HG02884 (cell line): ENCODE measurements around the gene TAGAP.
A peak's percentile ranks its signal among the peaks of the same experiment; 100 is the strongest.
"Not testable (repeated sequence)": the region's sequence is repeated elsewhere in the genome, so short reads cannot be mapped to it uniquely, and the experiment has no call there.

Experiments
- ATAC-seq: cut with Tn5 transposase; IDR thresholded peaks from one replicate; pipeline ENCODE4 v1.9.1; 2021; ENCODE audit warnings: mild to moderate bottlenecking, moderate library complexity; ENCODE audit not compliant: unreplicated experiment

Gene TAGAP

GRCh38 chr6:159047891-159048685 is 3.3 kb upstream of the TAGAP start:
- no peak for ATAC-seq

GRCh38 chr6:159045801-159046200 is 1.0 kb upstream of the TAGAP start:
- no peak for ATAC-seq

- ATAC-seq: no peak
Measured at GRCh38 chr6:159043947-159044346, 844 bp downstream of the TAGAP start.

- no peak for ATAC-seq
Measured at GRCh38 chr6:159043251-159043650, 1.5 kb downstream of the TAGAP start.

GRCh38 chr6:159042826-159043181 is 2.0 kb downstream of the TAGAP start:
- ATAC-seq: no peak

GRCh38 chr6:159042003-159042825 is 2.6 kb downstream of the TAGAP start:
- ATAC-seq: no peak

- no peak for ATAC-seq
Measured at GRCh38 chr6:159041181-159041580, 3.6 kb downstream of the TAGAP start.

GRCh38 chr6:159039885-159040258 is 4.9 kb downstream of the TAGAP start:
- no peak for ATAC-seq

- peak; percentile 73 for ATAC-seq
Measured at GRCh38 chr6:159038914-159039884, 5.6 kb downstream of the TAGAP start.

GRCh38 chr6:159038318-159038717 is 6.5 kb downstream of the TAGAP start:
- ATAC-seq: not testable (repeated sequence)

- ATAC-seq: no peak
Measured at GRCh38 chr6:159037756-159038290, 7.0 kb downstream of the TAGAP start.

- ATAC-seq: no peak
Measured at GRCh38 chr6:159036673-159037072, 8.1 kb downstream of the TAGAP start.

GRCh38 chr6:159035891-159036290 is 8.9 kb downstream of the TAGAP start:
- ATAC-seq: no peak

GRCh38 chr6:159033160-159034049 is 11.4 kb downstream of the TAGAP start:
- ATAC-seq: no peak

- ATAC-seq: no peak
Measured at GRCh38 chr6:159031846-159032245, 12.9 kb downstream of the TAGAP start.

GRCh38 chr6:159030168-159030567 is 14.6 kb downstream of the TAGAP start:
- ATAC-seq: no peak

- ATAC-seq: not testable (repeated sequence)
Measured at GRCh38 chr6:159025224-159025623, 19.6 kb downstream of the TAGAP start.

- ATAC-seq: no peak
Measured at GRCh38 chr6:159023893-159024292, 20.9 kb downstream of the TAGAP start.

- ATAC-seq: no peak
Measured at GRCh38 chr6:159020011-159020410, 24.8 kb downstream of the TAGAP start.
